ENCODE data around the gene NEFH.

DNA sequence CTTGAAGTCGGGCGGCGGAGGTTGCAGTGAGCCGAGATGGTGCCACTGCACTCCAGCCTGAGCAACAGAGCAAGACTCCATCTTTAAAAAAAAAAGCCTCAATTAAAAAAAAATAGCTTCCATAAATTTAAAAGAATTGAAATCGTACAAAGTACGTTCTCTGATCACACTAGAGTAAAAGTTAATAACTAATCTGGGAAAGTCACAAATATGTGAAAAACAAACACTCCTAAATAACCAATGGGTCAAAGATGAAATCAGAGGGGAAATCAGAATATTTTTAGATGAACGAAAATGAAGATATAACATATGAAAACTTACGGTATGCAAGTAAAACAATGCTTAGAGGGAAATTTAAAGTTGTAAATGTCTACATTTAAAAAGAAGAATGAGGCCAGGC lies 19.8 kb downstream of the NEFH start:
- TF ChIP-seq, protein P1, sequence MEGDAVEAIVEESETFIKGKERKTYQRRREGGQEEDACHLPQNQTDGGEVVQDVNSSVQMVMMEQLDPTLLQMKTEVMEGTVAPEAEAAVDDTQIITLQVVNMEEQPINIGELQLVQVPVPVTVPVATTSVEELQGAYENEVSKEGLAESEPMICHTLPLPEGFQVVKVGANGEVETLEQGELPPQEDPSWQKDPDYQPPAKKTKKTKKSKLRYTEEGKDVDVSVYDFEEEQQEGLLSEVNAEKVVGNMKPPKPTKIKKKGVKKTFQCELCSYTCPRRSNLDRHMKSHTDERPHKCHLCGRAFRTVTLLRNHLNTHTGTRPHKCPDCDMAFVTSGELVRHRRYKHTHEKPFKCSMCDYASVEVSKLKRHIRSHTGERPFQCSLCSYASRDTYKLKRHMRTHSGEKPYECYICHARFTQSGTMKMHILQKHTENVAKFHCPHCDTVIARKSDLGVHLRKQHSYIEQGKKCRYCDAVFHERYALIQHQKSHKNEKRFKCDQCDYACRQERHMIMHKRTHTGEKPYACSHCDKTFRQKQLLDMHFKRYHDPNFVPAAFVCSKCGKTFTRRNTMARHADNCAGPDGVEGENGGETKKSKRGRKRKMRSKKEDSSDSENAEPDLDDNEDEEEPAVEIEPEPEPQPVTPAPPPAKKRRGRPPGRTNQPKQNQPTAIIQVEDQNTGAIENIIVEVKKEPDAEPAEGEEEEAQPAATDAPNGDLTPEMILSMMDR (IDR thresholded peaks at IDR 0.05 in 4 of 5, conservative IDR thresholded peaks at IDR 0.05 in 1 of 5): no peak
- no peak for TF ChIP-seq POLR2A (IDR thresholded peaks at IDR 0.05)
